Measurements from ENCODE around the gene CFAP54. TPM values are rescaled to one million over a fixed set of nuclear protein-coding genes. Genes with fewer than 3 reads are reported as not detected.

The CFAP54 gene
- total and polyA plus RNA-seq, 2 donors (not counting 3 experiments of a cell fraction or from before 2014, with no cell fraction given), result 3.6 to 26.9 TPM

GRCh38 chr12:96482086-96482485, 7.3 kb upstream of the CFAP54 start:
- Histone ChIP-seq H3K4me2 (ENCODE audit: insufficient read depth, low read length) (no peak overlapping the region), H3K79me2 (ENCODE audit: control insufficient read depth, insufficient read depth, low read length) (no peaks in the 10 kb centered on the region), H4K20me1 (replicated peaks; ENCODE audit: control insufficient read depth, extremely low read depth, insufficient read depth, low read length) (no peaks in the 10 kb centered on the region), H3K36me3 (ENCODE audit: control insufficient read depth in 2 of 2, extremely low read depth in 1 of 2, insufficient read depth in 2 of 2, low read length in 2 of 2) (peaks cover 5% of the 10 kb centered on the region in 2 experiments), H3K27me3 (ENCODE audit: control insufficient read depth in 2 of 2, insufficient read depth in 2 of 2, low read length in 2 of 2) (no peaks in the 10 kb centered on the region), H3K27ac (ENCODE audit: insufficient read depth, low read depth, low read length) (no peak overlapping the region), H3K9me3 (replicated peaks; ENCODE audit: control insufficient read depth, insufficient read depth, low read length) (no peaks in the 10 kb centered on the region), H2AFZ (ENCODE audit: low read depth, low read length) (no peak overlapping the region), H3K9me1 (replicated peaks; ENCODE audit: control insufficient read depth, extremely low read depth, insufficient read depth, low read length) (no peaks in the 10 kb centered on the region), H3K4me1 (ENCODE audit: control insufficient read depth, extremely low read depth, insufficient read depth, low read length) (peaks cover 21% of the 10 kb centered on the region), H3K9ac (replicated peaks; ENCODE audit: extremely low read depth, insufficient read depth, low read length) (no peak overlapping the region), H3K4me3 (replicated peaks in 1 of 3; ENCODE audit: insufficient read depth in 1 of 3, low read depth in 1 of 3, low read length in 3 of 3) (no peak overlapping the region)
- no peak for TF ChIP-seq POLR2A (IDR thresholded peaks at IDR 0.05; ENCODE audit: low read depth, low read length)
- no peak for TF ChIP-seq MAX (IDR thresholded peaks at IDR 0.05; ENCODE audit: insufficient read depth, insufficient read length)
- no peak for TF ChIP-seq POLR2AphosphoS5 (IDR thresholded peaks at IDR 0.05; ENCODE audit: insufficient read depth, low read depth, low read length)
- no peak for TF ChIP-seq JUN (IDR thresholded peaks at IDR 0.05; ENCODE audit: borderline replicate concordance, insufficient read depth, insufficient read length, low read depth)
- TF ChIP-seq GATA2 (IDR thresholded peaks at IDR 0.05; ENCODE audit: insufficient read depth, insufficient read length, low read depth, low read length), result no peak
- TF ChIP-seq EZH2 (IDR thresholded peaks at IDR 0.05; ENCODE audit: borderline replicate concordance, low read depth, low read length, severe bottlenecking), result no peak
- TF ChIP-seq MYC (IDR thresholded peaks at IDR 0.05; ENCODE audit: low read depth, low read length), result no peak
- TF ChIP-seq FOS (IDR thresholded peaks at IDR 0.05; ENCODE audit: borderline replicate concordance, insufficient read depth, low read length), result no peak
- no peak for TF ChIP-seq CTCF (IDR thresholded peaks at IDR 0.05; ENCODE audit: extremely low read depth in 1 of 2, insufficient read depth in 1 of 2, low read depth in 1 of 2, low read length in 2 of 2)
- ChIA-PET CTCF (interaction anchor here (1.0 to 1.3 kb wide), 3 partner anchors 10 to 35 kb away, joined by 3 to 4 read pairs (median 3); no protein-coding TSS in a partner anchor), POLR2A (no interaction called here)
- intact Hi-C loops (cut with micrococcal nuclease) (no loop called here), dilution Hi-C loops (cut with MboI; ENCODE audit: extremely low pct_ligation_motif_present, low sequenced_read_pairs) (no loop called here)
- DNase-seq (ENCODE audit: low read depth, low spot score) (no peak), FAIRE-seq (no peak)
- no TSS peak for BruUV-seq (replicated peaks)

Measured in endothelial cell of umbilical vein (primary cell).